HG02840 (cell line): ENCODE results near the gene IPO8.
"Not testable (repeated sequence)": the region's sequence is repeated elsewhere in the genome, so short reads cannot be mapped to it uniquely, and the experiment has no call there.

Experiments
- ATAC-seq: cut with Tn5 transposase; IDR thresholded peaks from one replicate; pipeline ENCODE4 v1.9.1; 2021; ENCODE audit warnings: mild to moderate bottlenecking, moderate library complexity, moderate number of reproducible peaks; ENCODE audit not compliant: unreplicated experiment, low FRiP score

Gene IPO8

DNA sequence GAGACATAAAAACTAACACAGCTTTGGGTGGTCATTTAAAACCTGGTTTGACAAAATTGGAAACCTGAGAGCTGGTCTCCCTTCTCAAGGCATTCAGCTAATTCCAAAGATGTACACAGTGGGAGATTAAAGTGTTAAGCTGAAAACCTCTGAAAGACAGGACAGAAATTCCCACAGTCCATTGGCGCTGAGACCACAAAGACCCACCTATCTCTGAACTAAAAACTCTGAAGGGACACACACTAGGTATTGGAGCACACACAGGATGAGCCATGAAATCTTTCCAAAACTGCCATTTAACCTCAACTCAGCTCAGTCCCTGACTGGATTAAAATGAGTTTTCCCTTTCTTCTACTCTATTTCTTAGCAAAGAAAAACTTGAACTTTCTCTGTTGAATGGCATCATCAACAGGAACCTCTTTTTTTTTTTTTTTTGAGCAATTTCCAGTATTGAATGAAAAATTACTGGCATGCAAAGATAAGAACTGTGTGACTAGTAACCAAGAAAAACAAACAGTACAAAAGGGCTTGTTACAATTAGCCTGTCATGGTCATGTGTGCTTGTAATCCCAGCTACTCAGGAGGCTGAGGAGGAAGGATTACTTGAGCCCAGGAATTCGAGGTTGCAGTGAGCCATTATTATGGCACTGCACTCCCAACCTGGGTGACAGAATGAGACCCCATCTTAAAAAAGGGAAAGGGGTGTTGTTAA, 82.4 kb downstream of the IPO8 start:
- ATAC-seq: no peak

DNA sequence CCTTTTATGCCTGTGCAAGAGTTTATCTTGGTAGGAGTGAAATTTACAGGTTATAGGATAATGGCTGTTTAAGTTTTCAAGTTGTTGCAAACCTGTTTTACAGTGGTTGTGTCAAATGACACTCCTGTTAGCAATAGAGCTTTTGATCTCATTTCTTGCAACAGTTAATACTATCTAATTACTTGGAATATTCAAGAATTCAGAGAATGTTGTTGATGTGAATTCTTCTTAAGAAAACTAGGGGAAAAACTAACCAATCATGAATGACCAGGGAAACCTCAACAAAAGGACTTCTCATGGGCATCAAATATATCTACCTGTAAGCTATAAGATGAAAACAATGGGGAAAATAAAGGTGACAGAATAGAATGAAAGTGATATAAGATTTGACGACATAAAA, 85.0 kb downstream of the IPO8 start:
- no peak for ATAC-seq

DNA sequence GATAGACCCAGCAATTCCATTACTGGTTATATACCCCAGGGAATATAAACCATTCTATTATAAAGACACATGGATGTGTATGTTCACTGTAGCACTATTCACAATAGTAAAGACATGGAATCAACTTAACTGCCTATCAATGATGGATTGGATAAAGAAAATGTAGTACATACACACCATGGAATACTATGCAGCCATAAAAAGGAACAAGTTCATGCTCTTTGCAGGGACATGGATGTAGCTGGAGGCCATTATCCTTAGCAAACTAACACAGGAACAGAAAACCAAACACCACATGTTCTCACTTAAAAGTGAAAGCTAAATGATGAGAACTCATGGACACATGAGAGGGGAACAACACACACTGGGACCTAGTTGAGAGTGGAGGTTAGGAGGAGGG, 85.8 kb downstream of the IPO8 start:
- not testable (repeated sequence) for ATAC-seq

DNA sequence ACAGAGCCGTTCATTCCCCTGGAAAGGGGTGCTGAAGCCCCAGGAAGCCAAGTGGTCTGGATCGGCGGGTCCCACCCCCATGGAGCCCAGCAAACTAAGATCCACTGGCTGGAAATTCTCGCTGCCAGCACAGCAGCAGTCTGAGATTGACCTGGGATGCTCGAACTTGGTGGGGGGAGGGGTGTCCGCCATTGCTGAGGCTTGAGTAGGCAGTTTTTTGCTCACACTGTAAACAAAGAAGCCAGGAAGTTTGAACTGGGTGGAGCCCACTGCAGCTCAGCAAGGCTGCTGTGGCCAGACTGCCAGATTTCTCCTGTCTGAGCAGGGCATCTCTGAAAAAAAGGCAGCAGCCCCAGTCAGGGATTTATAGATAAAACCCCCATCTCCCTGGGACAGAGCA, 91.4 kb downstream of the IPO8 start:
- ATAC-seq: not testable (repeated sequence)

DNA sequence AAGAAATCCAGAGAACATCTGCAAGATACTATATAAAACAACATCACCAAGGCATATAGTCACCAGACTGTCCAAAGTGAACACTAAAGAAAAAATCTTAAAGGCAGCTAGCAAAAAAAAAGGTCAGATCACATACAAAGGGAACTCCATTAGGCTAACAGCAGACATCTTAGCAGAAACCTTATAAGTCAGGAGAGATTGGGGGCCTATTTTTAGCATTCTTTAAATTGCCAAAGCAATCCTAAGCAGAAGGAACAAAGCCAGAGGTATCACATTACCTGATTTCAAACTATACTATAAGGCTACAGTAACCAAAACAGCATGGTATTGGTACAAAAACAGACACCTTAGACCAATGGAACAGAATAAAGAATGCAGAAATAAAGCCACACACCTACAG, 92.5 kb downstream of the IPO8 start:
- ATAC-seq: no peak

DNA sequence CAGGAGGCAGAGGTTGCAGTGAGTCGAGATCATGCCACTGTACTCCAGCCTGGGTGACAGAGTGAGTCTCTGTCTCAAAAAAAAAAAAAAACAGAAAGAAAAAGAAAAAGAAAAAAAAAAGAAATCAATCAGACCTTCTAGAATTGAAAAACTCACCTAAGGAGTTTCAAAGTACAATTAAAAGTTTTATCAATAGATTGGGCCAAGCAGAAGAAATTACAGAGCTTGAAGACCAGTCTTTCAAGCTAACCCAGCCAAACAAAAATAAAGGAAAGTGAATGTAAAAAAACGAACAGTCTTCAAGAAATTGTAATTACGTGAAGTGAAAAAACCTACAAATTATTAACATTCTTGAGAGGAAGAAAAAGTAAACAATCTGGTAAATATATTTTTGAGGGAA, 93.0 kb downstream of the IPO8 start:
- no peak for ATAC-seq

DNA sequence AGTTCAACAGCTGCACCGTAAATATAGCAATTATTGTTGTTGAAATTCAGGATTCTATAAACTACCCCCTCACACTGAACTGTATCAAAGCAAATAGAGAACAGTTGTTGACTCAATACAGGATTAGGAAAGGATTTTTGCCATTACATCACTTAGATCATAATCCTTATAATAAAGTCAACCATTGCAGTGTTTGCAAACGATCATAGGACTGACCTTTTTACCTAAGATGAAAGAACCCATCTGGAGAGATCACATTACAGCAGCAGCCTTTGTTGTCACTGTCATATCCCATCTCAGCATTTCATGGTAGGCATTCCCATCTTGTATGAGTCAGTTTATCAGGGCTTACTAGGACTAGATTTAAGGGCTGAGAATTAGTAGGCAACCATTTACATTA, 96.1 kb downstream of the IPO8 start:
- ATAC-seq: no peak

DNA sequence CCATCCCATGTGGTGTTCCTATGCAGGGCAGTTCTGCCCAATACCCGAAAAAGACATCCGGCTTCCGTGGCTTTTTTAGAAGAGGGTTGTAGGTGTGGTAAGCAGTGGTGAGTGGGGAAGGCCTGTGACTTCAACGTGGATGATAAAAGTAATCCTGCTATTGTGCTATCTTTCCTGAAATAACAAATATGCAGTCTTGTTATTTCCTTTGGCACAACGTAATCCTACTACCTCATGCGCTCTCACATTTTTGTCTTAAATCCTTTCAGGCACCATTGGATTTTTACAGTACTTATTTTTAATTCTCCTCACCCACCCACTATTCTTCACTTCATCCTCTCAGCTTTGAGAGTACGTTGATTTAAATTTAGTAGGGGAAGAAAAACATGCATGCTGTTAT, 96.8 kb downstream of the IPO8 start:
- ATAC-seq: no peak

DNA sequence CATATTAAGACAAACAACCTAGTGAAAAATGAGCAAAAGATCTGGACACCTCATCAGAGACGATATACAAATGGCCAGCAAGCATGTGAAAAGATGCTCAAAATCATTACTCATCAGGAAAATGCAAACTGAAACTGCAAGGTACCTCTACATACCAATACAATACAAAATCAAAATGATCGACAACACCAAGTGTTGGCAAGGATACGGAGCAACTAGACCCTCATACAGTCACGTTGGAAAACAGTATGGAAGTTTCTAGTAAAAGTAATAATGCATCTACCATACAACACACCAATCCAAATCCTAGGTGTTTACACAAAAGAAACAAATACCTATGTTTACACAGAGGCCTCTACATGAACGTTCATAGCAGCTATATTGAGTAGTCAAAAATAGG, 99.9 kb downstream of the IPO8 start:
- ATAC-seq: no peak

DNA sequence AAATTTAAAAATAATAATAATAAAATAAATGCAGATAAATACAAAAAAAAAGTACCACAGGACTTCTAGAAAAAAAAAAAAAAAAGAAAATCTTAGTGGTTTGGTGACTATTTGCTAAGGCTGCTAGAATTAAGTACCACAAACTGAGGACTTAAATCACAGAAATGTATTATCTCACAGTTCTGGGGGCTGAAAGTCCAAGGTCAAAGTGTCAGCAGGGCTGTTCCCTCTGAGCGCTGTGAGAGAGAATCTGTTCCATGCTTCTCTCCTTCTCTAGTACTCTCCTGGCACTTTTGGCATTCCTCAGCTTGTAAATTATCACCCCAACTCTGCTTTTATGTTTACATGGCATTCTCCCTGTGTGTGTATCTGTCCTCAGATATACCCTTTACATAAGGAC, 101.2 kb downstream of the IPO8 start:
- no peak for ATAC-seq

DNA sequence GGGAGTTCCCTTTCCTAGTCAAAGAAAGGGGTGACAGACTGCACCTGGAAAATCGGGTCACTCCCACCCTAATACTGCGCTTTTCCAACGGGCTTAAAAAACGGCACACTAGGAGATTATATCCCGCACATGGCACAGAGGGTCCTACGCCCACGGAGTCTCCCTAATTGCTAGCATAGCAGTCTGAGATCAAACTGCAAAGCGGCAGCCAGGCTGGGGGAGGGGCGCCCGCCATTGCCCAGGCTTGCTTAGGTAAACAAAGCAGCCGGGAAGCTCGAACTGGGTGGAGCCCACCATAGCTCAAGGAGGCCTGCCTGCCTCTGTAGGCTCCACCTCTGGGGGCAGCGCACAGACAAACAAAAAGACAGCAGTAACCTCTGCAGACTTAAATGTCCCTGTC, 107.1 kb downstream of the IPO8 start:
- not testable (repeated sequence) for ATAC-seq

DNA sequence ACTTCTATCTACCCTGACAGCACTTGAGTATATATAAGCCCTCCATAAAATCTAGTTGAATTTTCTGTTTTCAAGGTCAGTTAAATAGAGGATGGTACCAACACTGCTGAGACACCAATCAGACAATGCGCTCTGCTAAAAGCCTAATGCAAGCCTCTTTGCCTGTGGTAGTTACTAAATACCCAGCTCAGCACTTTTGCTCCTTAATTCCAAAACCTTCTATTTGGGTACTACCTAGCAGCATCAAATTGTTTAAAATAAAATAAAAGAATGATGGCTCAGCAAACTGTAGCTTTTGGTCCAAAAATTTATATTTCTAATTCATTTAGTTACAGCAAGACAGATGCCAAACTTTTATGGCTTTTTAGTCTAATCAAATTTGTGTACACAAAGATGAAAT, 107.9 kb downstream of the IPO8 start:
- ATAC-seq: no peak

DNA sequence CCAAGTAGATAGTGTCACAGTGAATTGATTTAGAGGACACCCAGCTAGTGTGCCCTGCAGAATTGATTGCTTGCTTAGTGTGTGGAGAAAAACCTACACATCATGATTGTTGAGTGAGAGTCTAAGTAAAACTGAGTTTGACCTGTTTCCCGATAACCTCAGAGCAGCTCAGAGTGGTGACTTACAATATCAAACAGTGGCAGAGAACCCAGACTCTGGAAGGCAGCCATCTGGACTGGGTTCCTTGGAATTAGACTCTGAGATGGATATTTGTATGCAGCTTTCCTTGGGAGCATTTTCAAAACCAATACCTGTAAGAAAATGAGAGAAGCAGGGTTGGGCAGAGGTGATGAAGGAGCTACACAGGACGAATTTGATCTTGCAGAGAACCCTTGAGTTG, 109.8 kb downstream of the IPO8 start:
- ATAC-seq: no peak

DNA sequence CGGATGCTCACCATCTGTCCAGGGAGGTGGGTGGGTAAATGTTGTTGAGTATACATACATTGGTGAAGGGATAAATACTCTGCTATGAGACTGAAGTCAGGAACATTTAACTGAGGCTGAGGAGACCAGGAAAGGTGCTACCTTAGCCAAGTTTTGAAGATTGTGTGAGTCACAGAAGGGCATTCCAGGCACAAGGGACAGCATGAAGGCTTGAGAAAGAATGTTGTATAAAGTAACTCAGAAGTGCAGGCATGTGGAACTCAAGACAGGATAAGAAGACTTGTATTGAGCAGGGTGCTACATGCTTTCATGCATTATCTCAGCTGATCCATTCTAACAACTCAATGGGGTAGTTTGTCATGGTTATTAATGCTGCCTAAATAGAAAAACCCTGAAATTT, 112.7 kb downstream of the IPO8 start:
- no peak for ATAC-seq

DNA sequence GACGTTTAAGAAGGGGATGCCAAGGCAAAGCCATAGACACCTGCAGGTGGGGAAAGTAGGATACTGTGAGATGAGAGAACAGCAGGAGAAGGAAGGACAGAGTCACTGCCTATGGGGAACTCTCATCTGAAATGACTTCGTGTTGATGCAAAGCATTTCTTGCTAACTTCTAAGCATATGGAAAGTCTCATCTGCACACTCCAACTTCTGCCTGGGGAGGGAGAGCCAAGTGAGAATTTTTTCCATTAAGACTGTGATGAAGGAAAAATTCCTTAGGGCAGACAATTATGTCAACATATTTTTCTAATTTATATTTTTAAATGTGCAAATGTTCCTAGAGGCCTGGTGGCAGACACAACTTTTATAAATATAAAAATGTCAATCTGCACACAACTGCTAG, 115.3 kb downstream of the IPO8 start:
- ATAC-seq: no peak
